NCI-H1105 (cell line): Measurements from ENCODE around the gene FAM204A.

ENCODE experiments used
- DNase-seq: peaks from one replicate; lab custom pipeline; 2025; lab: John Stamatoyannopoulos, UW

FAM204A gene

GRCh38 chr10:118277871-118278270, 64.3 kb downstream of the FAM204A start:
- no peak for DNase-seq

- DNase-seq: no peak
Observed at GRCh38 chr10:118276727-118277126, 65.4 kb downstream of the FAM204A start.

GRCh38 chr10:118276204-118276603, 65.9 kb downstream of the FAM204A start:
- DNase-seq: no peak

- no peak for DNase-seq
Observed at GRCh38 chr10:118273662-118274061, 68.5 kb downstream of the FAM204A start.

- no peak for DNase-seq
Observed at GRCh38 chr10:118272767-118273166, 69.4 kb downstream of the FAM204A start.

DNA sequence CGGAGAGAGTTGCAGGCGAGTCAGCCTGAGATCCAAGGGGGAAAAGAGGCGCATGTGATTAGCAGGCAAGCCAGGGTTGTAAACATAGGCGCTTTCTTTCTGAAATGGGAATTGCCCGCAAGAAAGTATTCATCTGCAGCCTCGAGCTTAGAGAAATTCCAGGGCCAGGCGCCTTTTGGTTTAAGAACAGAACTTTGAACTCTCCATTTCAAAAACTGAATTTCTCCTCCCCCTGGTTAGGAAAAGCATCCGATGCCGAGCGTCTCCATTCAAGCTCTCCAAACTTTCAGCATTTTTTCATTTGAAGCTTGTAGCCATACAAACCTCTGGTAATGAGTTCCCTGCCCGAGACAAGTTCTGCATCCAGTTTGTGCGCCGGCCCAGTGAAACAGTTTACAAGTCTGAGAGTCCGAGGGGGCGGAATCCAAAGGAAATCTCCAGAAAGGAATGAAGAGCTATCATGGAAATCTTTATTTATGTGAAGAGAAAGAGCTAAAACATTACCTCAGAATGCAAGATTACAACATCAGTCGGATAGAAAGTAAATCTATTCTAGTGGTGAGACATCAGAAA, 69.9 kb downstream of the FAM204A start:
- no peak for DNase-seq

DNA sequence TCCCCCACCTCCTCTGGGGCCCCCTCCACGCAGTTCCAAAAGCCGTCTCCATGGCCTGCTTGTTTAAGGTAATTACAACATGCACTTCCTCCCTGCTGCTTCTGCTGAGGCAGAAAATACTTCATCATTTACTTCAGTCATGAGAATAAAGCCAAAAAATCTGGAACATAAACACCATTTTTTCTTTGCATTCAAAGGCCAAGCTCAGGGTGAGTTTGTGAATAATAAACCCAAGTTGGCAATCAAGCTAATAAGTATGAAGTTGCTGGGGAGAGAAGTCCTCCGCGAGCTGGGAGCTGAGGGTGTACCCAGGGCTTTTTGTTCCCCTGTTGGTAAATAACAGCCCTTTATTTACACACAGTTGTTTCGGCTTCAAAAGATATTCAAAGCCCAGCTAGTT, 70.5 kb downstream of the FAM204A start:
- no peak for DNase-seq

DNA sequence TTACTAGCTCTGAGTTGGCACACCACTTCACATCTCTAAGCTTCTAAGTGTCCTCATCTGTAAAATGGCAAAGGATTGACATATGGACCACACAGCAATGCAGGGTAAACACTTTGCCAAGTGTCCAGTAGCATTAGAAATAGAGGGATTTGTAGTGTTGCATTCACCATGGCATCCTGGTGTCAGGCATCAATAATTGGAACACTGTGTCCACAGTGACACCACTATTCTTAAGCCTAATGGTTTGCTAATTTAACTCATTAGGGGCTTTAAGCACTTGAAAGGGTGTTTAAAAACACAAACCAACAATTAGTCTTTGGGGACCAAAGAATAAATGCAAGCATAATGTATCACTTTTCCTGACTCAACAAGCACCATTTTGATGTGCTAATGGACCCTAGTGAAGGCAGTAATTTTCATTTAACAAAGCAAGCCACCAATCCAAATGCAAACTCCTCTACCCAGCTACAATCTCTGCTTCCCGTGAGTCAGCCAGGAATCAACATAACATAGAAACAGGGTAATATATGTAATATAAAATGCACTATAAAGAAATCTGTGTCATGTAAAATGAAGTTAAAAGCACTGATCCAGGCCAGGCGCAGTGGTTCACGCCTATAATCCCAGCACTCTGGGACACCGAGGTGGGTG, 75.9 kb downstream of the FAM204A start:
- no peak for DNase-seq

GRCh38 chr10:118264838-118265470, 77.2 kb downstream of the FAM204A start:
- DNase-seq: no peak

DNA sequence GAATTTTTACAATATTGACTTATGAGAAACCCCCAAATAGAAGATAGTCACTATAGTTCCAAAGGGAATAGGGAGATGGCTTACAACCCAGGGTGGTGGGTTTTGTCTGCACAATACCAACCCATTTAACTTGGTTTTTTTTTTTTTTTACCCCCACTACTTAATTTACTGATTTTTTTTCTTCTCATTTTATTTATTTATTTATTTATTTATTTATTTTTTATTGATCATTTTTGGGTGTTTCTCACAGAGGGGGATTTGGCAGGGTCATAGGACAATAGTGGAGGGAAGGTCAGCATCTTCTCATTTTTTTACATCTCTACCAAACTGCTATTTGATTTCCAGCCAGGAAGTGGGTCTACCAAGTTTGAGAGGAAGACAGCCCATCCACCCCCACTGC, 77.9 kb downstream of the FAM204A start:
- no peak for DNase-seq

DNA sequence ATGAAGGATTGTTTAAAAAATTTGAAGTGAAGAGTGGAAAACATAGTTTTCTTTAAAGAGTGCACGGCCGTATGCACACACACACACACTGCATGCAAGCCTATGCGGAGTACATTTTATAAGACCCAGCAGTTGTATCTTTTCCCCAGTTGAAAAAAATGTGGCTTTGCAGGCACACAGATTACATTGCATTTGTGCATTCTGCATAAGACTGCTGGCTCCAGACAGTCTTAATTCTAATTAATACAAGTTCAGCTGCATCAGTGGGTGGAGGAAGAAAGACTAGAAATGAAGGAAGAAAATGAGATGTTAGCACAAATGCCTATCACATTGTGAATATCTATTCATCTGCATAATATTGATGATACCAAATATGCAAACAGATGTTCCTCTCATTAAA, 79.6 kb downstream of the FAM204A start:
- no peak for DNase-seq

- peak; percentile 2 for DNase-seq
Observed at GRCh38 chr10:118259288-118259906, 82.7 kb downstream of the FAM204A start.

DNA sequence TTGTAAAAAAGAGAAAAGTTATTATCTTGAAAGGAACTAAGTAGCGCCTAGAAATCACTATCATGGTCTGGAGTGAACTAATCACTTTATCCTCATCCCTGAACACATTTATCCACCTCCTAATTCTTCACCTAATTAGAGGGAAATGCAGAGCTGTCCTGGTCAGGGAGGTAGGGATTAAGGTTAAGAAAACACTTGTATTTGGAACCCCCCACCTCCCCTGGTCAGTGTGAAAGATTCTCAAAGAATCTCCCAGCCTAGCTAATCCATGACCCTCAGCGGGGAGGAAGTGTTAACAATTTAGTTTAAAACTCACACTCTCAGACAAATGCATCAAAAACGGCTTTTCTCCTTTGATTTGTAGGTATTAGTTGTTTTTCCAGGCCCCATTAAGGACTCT, 83.8 kb downstream of the FAM204A start:
- DNase-seq: no peak

DNA sequence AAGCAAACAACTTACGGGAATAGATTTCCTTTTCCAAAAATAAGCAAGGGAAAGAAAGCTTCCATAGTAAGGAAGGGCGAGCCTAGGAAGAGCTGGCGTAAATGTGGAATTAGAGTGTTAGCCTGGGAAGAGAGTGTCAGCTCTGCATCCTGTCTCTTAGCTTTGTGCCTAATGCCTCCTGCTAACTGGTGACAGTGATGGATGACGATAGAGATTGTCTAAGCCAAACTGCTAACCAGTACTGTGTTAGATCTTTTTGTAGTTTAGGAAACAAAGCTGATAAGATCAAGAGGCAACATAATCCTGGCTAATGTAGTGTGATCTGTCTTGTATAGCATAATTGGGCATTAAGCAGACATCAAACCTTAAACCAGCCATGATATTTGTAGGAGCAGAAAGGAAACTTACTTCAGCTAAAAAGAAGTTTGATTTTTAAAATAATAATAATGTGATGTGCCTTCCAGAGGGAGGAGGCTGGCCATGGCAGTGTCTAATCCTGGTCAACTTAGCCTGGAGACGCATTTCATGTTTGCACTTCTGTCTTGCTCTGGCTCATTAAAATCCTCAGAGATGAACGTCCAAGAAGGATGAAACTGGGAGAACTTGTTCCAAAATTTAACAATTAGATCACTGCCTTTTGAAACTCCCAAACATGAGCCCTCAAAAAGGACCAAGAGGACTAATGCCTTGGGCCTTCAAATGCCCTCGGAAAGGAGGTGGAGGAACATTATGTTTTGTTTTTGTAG, 85.1 kb downstream of the FAM204A start:
- DNase-seq: no peak

DNA sequence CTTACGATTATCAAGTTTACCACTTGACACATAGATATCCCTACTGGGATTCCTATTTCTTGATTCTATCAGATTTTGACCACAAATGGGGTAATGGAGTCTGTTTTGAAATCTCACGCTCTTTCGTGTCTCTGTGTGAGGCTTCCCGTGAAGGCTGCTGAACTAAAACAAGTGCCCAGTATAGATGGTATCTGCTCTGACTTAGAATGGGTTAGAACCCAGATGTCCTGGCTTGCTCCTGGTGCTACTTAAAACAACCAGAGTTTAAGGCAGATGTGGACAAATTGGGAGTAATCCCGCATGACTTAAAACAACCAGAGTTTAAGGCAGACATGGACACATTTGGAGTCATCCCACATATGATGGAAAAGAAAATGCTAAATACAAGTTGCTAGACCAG, 85.9 kb downstream of the FAM204A start:
- DNase-seq: no peak

DNA sequence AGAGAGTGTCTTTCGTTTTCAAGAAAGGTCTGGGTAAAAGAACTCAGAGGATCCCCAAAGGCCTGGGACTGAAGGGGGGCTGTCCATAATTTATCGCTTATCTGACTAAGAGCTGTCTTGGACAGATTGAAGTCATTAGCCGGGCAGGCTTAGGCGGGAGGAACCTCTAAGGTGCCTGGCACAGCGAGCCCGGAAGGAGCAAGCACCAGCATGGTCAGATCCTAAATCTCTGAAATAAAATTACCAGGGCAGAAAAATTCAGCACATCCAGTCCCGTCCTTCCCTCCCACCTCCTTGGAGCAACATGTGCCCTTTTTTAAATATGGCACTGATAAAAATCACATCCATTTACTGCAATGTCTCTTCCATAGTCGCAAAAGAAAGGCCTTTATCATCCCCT, 86.8 kb downstream of the FAM204A start:
- no peak for DNase-seq

GRCh38 chr10:118254654-118255053, 87.5 kb downstream of the FAM204A start:
- no peak for DNase-seq

- DNase-seq: no peak
Observed at GRCh38 chr10:118253397-118253796, 88.7 kb downstream of the FAM204A start.

DNA sequence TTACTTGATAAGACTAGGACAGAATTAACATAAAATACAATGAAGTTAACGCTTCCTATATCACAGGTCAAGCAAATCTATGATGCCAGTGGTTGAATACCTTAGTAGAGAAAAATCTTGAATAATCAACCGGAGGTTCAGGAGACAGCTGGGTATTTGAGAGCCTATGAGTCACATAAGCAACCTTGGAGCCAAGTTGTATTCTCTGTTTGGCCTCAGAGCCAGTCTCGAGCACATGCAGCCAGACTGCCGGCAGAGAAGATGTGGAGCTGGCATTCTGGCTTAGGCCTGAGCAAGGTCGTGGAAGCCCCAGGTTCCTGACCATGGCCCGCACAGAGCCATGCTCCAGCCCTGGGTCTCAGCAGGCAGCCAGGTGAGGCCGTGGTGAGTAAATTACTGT, 90.3 kb downstream of the FAM204A start:
- DNase-seq: no peak

GRCh38 chr10:118249714-118250113, 92.4 kb downstream of the FAM204A start:
- no peak for DNase-seq
